Panc1 (cell line): ENCODE results near the gene NFIC.

Source experiments
- POLR2AphosphoS5 ChIP-seq: IDR thresholded peaks from 2 replicates; pipeline ENCODE4 v1.6.1; 2012; ENCODE audit warnings: mild to moderate bottlenecking, low read depth, low read length, moderate library complexity
- TF ChIP-seq, protein P1 (sequence below): fragments of 450-650 bp; IDR thresholded peaks from 2 replicates; pipeline ENCODE4 v1.5.1; 2017; ENCODE audit warnings: mild to moderate bottlenecking

DNA sequence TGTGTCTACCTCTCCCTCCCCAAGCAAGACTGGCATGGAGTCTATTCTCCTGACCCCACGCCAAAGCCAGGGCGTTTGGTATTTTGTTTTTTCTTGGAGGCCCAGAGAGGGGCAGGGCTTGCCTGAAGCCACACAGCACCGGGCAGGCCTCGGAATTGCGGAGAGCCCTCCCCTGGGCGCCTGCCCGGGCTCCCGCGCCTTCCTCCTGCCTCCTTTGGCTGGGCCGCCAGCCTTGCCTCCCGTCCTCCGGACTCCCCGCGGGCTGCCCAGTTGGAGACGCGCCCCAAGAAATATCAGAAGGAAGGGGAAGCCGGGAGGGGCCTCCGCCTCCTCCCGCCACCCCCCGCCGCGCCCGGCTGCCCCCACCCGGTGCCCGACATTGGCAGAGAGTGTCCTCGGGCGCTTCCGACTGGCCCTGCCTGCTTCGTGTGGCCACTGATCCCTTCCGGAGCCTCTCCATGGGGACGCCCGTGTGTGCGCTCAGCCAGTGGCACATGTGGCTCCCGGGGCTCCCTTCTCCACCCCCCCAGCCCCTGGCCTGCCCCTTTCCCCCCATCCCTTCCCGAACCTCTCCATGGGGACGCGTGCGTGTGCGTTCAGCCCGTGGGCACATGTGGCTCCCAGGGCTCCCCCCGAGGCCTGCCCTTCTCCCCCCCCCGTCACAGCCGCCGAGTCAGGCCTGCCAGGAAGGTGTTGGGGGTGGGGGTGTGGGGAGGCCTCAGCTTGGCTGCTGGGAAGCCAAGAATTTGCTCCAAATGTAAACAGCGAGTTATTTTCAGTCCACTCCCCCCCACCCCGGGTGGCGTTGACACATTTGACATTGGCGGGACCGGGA is 37.3 kb downstream of the NFIC start:
- TF ChIP-seq, protein P1, sequence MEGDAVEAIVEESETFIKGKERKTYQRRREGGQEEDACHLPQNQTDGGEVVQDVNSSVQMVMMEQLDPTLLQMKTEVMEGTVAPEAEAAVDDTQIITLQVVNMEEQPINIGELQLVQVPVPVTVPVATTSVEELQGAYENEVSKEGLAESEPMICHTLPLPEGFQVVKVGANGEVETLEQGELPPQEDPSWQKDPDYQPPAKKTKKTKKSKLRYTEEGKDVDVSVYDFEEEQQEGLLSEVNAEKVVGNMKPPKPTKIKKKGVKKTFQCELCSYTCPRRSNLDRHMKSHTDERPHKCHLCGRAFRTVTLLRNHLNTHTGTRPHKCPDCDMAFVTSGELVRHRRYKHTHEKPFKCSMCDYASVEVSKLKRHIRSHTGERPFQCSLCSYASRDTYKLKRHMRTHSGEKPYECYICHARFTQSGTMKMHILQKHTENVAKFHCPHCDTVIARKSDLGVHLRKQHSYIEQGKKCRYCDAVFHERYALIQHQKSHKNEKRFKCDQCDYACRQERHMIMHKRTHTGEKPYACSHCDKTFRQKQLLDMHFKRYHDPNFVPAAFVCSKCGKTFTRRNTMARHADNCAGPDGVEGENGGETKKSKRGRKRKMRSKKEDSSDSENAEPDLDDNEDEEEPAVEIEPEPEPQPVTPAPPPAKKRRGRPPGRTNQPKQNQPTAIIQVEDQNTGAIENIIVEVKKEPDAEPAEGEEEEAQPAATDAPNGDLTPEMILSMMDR = no peak
- no peak for TF ChIP-seq POLR2AphosphoS5
